Endothelial cell of umbilical vein (primary cell): ENCODE results near the gene VDR. TPM values are rescaled to one million over a fixed set of nuclear protein-coding genes. Genes with fewer than 3 reads are reported as not detected.

Experiments
- BruUV-seq: library from RNA; stranded (reverse); fragments of 400-500 nt; replicated peaks from 2 replicates; lab custom pipeline; 2021; lab: Mats Ljungman, UMichigan
- CTCF ChIA-PET: fragments of 300-600, 350-600 bp; sonication (Branson Sonifier 250); formaldehyde crosslinking; loops from one replicate; lab custom pipeline; 2021; ENCODE audit warnings: antibody characterized with exemption, inconsistent platforms; lab: Charles Lee
- POLR2A ChIA-PET: fragments of 300-600, 350-600 bp; sonication (Branson Sonifier 250); formaldehyde crosslinking; loops from one replicate; lab custom pipeline; 2021; ENCODE audit warnings: antibody characterized with exemption, inconsistent platforms; lab: Charles Lee
- DNase-seq: peaks from one replicate; pipeline ENCODE4 v3.0.0-alpha.2; 2011; ENCODE audit warnings: low read depth, low spot score
- FAIRE-seq: peaks from 2 replicates; lab custom pipeline; 2011; peaks lifted over from hg19 to GRCh38; lab: Jason Lieb, UNC
- H2AFZ ChIP-seq: 2 replicates; pipeline ENCODE4 v1.6.0; 2012; ENCODE audit warnings: low read depth, low read length, control low read depth, inconsistent platforms
- H3K27ac ChIP-seq: 2 replicates; pipeline ENCODE4 v1.5.1; 2011; ENCODE audit warnings: low read depth, mild to moderate bottlenecking, control low read depth, low read length, moderate library complexity; ENCODE audit not compliant: insufficient read depth
- H3K27me3 ChIP-seq, 2 experiments: 2 replicates each; pipeline versions ENCODE4 v1.6.0 to v1.6.1; 2011; ENCODE audit warnings: low read length in 2 of 2, mixed read lengths in 1 of 2; ENCODE audit not compliant: control insufficient read depth in 2 of 2, insufficient read depth in 2 of 2
- H3K36me3 ChIP-seq, 2 experiments: 2 replicates in 1 of 2; 3 replicates in 1 of 2; pipeline ENCODE4 v1.5.1; 2011; ENCODE audit warnings: low read length in 2 of 2, mild to moderate bottlenecking in 1 of 2, moderate library complexity in 1 of 2; ENCODE audit not compliant: control insufficient read depth in 2 of 2, insufficient read depth in 2 of 2; ENCODE audit errors: extremely low read depth in 1 of 2
- H3K4me1 ChIP-seq: 3 replicates; pipeline ENCODE4 v1.5.1; 2011; ENCODE audit warnings: mild to moderate bottlenecking, low read length; ENCODE audit not compliant: control insufficient read depth, insufficient read depth; ENCODE audit errors: extremely low read depth
- H3K4me2 ChIP-seq: 2 replicates; pipeline ENCODE4 v1.6.1; 2011; ENCODE audit warnings: low read length, control low read depth, mixed read lengths; ENCODE audit not compliant: insufficient read depth
- H3K4me3 ChIP-seq, 3 experiments: fragments of 200-600 bp in 1 of 3; sonication (generic), shearing (Covaris generic) in 1 of 3; replicated peaks in 1 of 3; 2 replicates each; pipeline ENCODE4 v1.5.1; 2011 to 2016; ENCODE audit warnings: control low read depth in 3 of 3, low read length in 3 of 3, mild to moderate bottlenecking in 2 of 3, inconsistent platforms in 1 of 3, low read depth in 1 of 3, moderate library complexity in 1 of 3; ENCODE audit not compliant: insufficient read depth in 1 of 3
- H3K79me2 ChIP-seq: 2 replicates; pipeline ENCODE4 v1.6.0; 2012; ENCODE audit warnings: low read length, inconsistent platforms; ENCODE audit not compliant: control insufficient read depth, insufficient read depth
- H3K9ac ChIP-seq: replicated peaks from 2 replicates; pipeline ENCODE3; 2011; ENCODE audit warnings: low read length, control low read depth; ENCODE audit not compliant: insufficient read depth; ENCODE audit errors: extremely low read depth
- H3K9me1 ChIP-seq: replicated peaks from 3 replicates; pipeline ENCODE4 v1.6.0; 2011; ENCODE audit warnings: mild to moderate bottlenecking, low read length; ENCODE audit not compliant: control insufficient read depth, insufficient read depth; ENCODE audit errors: extremely low read depth
- H3K9me3 ChIP-seq: replicated peaks from 2 replicates; pipeline ENCODE4 v1.5.1; 2012; ENCODE audit warnings: low read length, inconsistent platforms; ENCODE audit not compliant: control insufficient read depth, insufficient read depth
- H4K20me1 ChIP-seq: replicated peaks from 2 replicates; pipeline ENCODE3; 2011; ENCODE audit warnings: mild to moderate bottlenecking, low read length; ENCODE audit not compliant: control insufficient read depth, insufficient read depth; ENCODE audit errors: extremely low read depth
- EZH2 ChIP-seq: IDR thresholded peaks from 2 replicates; pipeline ENCODE4 v1.6.1; 2012; ENCODE audit warnings: borderline replicate concordance, low read depth, mild to moderate bottlenecking, moderate library complexity, low read length, inconsistent platforms; ENCODE audit not compliant: severe bottlenecking
- GATA2 ChIP-seq: IDR thresholded peaks from 2 replicates; pipeline ENCODE4 v1.7.0; 2011; ENCODE audit warnings: low read depth, mild to moderate bottlenecking, moderate library complexity, mixed read lengths, low read length; ENCODE audit not compliant: insufficient read length, insufficient read depth
- MYC ChIP-seq: IDR thresholded peaks from one replicate; pipeline ENCODE4 v1.6.1; 2011; ENCODE audit warnings: mild to moderate bottlenecking, low read depth, low read length
- POLR2A ChIP-seq: IDR thresholded peaks from 2 replicates; pipeline ENCODE4 v1.6.1; 2012; ENCODE audit warnings: low read depth, mild to moderate bottlenecking, control low read depth, low read length
- dilution Hi-C: fragments of 300-500 bp; cut with MboI; formaldehyde crosslinking; loops from one replicate; pipeline ENCODE4 v1.15.0; 2019; ENCODE audit warnings: low sequenced_read_pairs; ENCODE audit not compliant: extremely low pct_ligation_motif_present
- intact Hi-C: fragments of 100-400 bp; cut with micrococcal nuclease; formaldehyde crosslinking; loops from one replicate; pipeline ENCODE4 v1.10.0; 2022
- polyA plus RNA-seq, 4 experiments: library from polyadenylated mRNA; depleted of rRNA in 3 of 4; stranded (reverse) in 3 of 4; unstranded in 1 of 4; fragments of >200 nt; gene quantifications; 2 replicates each; pipeline versions ENCODE4 v1.2.1 to v1.2.3, GENCODE V29; 2011 to 2012; ENCODE audit warnings: missing spikeins in 1 of 4
- total RNA-seq: library from RNA; stranded (reverse); gene quantifications from 2 replicates; pipeline ENCODE4 v1.2.3, GENCODE V29; 2021
- TF ChIP-seq, protein P1 (sequence below), 2 donors: IDR thresholded peaks; 1 replicate in 1 of 2; 2 replicates in 1 of 2; pipeline ENCODE4 v1.5.1; 2011; ENCODE audit warnings: low read length in 2 of 2, mild to moderate bottlenecking in 2 of 2, moderate library complexity in 2 of 2, control low read depth in 1 of 2, inconsistent platforms in 1 of 2, low read depth in 1 of 2; ENCODE audit not compliant: insufficient read depth in 1 of 2; ENCODE audit errors: extremely low read depth in 1 of 2
- TF ChIP-seq, protein P2 (sequence below): IDR thresholded peaks from 2 replicates; pipeline ENCODE4 v1.6.1; 2011; ENCODE audit not compliant: insufficient read depth, insufficient read length

The VDR gene
- total and polyA plus RNA-seq, 2 donors (not counting 3 experiments of a cell fraction or from before 2014, with no cell fraction given) = 0.73 to 0.91 TPM

DNA sequence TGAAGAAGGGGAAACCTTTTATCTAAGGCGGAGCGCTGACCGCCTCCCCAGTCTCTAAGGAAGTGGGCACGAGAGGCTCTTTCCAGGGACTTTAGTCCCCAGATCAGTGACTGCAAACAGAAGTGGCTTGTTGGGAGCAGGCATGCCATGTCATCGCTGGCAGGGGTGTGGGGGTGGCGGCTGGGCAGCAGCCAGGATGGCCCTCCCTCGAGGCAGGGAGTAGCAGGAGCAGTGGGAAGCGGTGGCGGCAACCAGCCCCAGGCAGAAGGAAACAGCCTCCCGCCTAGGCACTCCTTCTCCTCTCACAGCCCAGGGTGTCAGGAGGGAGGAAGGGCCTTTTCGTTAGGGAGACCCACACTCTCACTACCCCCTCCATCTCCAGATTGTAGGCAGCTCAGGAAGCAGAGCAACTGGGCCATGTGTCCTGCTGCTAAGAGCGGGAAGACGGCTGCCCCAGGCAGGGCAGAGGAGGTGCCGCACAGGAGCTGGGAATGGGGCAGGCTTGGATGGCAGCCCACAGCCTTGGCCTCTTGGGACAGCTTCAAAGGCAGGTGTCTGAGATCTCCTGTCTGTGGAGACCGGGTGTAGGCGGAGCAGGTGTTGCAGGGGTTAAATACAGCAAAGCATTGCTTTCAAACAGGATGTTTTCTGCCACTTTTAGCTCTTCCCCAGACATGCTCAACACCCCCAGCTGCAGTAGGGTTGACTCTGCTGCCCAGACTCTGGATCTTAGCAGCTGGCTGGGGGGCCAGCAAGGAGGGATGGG, 21.8 kb downstream of the VDR start:
- CTCF ChIA-PET = interaction anchor here (1.3 kb wide), 1 partner anchor 12 kb away, joined by 5 read pairs; no protein-coding TSS in a partner anchor
- Histone ChIP-seq H3K9me3 (no peaks in the 10 kb centered on the region), H3K27ac (no peak overlapping the region), H3K79me2 (no peaks in the 10 kb centered on the region), H2AFZ (no peak overlapping the region), H3K9ac (no peak overlapping the region), H3K36me3 (no peaks in the 10 kb centered on the region), H3K27me3 (peaks cover 0 to 2% of the 10 kb centered on the region in 2 experiments), H3K4me2 (no peak overlapping the region), H3K4me1 (no peaks in the 10 kb centered on the region), H4K20me1 (no peaks in the 10 kb centered on the region), H3K9me1 (no peaks in the 10 kb centered on the region), H3K4me3 (no peak overlapping the region)
- POLR2A ChIA-PET = no interaction called here
- no TSS peak for BruUV-seq
- DNase-seq (no peak), FAIRE-seq (no peak)
- intact Hi-C loops = no loop called here
- TF ChIP-seq EZH2 (no peak), GATA2 (no peak), MYC (no peak), POLR2A (no peak)
- TF ChIP-seq, protein P1, sequence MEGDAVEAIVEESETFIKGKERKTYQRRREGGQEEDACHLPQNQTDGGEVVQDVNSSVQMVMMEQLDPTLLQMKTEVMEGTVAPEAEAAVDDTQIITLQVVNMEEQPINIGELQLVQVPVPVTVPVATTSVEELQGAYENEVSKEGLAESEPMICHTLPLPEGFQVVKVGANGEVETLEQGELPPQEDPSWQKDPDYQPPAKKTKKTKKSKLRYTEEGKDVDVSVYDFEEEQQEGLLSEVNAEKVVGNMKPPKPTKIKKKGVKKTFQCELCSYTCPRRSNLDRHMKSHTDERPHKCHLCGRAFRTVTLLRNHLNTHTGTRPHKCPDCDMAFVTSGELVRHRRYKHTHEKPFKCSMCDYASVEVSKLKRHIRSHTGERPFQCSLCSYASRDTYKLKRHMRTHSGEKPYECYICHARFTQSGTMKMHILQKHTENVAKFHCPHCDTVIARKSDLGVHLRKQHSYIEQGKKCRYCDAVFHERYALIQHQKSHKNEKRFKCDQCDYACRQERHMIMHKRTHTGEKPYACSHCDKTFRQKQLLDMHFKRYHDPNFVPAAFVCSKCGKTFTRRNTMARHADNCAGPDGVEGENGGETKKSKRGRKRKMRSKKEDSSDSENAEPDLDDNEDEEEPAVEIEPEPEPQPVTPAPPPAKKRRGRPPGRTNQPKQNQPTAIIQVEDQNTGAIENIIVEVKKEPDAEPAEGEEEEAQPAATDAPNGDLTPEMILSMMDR (IDR thresholded peaks at IDR 0.05; ENCODE audit: extremely low read depth in 1 of 2, insufficient read depth in 1 of 2, low read depth in 1 of 2, low read length in 2 of 2) = no peak
- TF ChIP-seq, protein P2, sequence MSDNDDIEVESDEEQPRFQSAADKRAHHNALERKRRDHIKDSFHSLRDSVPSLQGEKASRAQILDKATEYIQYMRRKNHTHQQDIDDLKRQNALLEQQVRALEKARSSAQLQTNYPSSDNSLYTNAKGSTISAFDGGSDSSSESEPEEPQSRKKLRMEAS = no peak
- dilution Hi-C loops = no loop called here
